Endothelial cell of umbilical vein (primary cell): ENCODE measurements around the gene SRPX. TPM values are rescaled to one million over a fixed set of nuclear protein-coding genes. Genes with fewer than 3 reads are reported as not detected.

Source experiments
- BruUV-seq: library from RNA; stranded (reverse); fragments of 400-500 nt; replicated peaks from 2 replicates; lab custom pipeline; 2021; lab: Mats Ljungman, UMichigan
- CTCF ChIA-PET: fragments of 300-600, 350-600 bp; sonication (Branson Sonifier 250); formaldehyde crosslinking; loops from one replicate; lab custom pipeline; 2021; ENCODE audit warnings: antibody characterized with exemption, inconsistent platforms; lab: Charles Lee
- POLR2A ChIA-PET: fragments of 300-600, 350-600 bp; sonication (Branson Sonifier 250); formaldehyde crosslinking; loops from one replicate; lab custom pipeline; 2021; ENCODE audit warnings: antibody characterized with exemption, inconsistent platforms; lab: Charles Lee
- DNase-seq: peaks from one replicate; pipeline ENCODE4 v3.0.0-alpha.2; 2011; ENCODE audit warnings: low read depth, low spot score
- FAIRE-seq: peaks from 2 replicates; lab custom pipeline; 2011; peaks lifted over from hg19 to GRCh38; lab: Jason Lieb, UNC
- H2AFZ ChIP-seq: 2 replicates; pipeline ENCODE4 v1.6.0; 2012; ENCODE audit warnings: low read depth, low read length, control low read depth, inconsistent platforms
- H3K27ac ChIP-seq: 2 replicates; pipeline ENCODE4 v1.5.1; 2011; ENCODE audit warnings: low read depth, mild to moderate bottlenecking, control low read depth, low read length, moderate library complexity; ENCODE audit not compliant: insufficient read depth
- H3K27me3 ChIP-seq, 2 experiments: 2 replicates each; pipeline versions ENCODE4 v1.6.0 to v1.6.1; 2011; ENCODE audit warnings: low read length in 2 of 2, mixed read lengths in 1 of 2; ENCODE audit not compliant: control insufficient read depth in 2 of 2, insufficient read depth in 2 of 2
- H3K36me3 ChIP-seq, 2 experiments: 2 replicates in 1 of 2; 3 replicates in 1 of 2; pipeline ENCODE4 v1.5.1; 2011; ENCODE audit warnings: low read length in 2 of 2, mild to moderate bottlenecking in 1 of 2, moderate library complexity in 1 of 2; ENCODE audit not compliant: control insufficient read depth in 2 of 2, insufficient read depth in 2 of 2; ENCODE audit errors: extremely low read depth in 1 of 2
- H3K4me1 ChIP-seq: 3 replicates; pipeline ENCODE4 v1.5.1; 2011; ENCODE audit warnings: mild to moderate bottlenecking, low read length; ENCODE audit not compliant: control insufficient read depth, insufficient read depth; ENCODE audit errors: extremely low read depth
- H3K4me2 ChIP-seq: 2 replicates; pipeline ENCODE4 v1.6.1; 2011; ENCODE audit warnings: low read length, control low read depth, mixed read lengths; ENCODE audit not compliant: insufficient read depth
- H3K4me3 ChIP-seq, 3 experiments: fragments of 200-600 bp in 1 of 3; sonication (generic), shearing (Covaris generic) in 1 of 3; replicated peaks in 1 of 3; 2 replicates each; pipeline ENCODE4 v1.5.1; 2011 to 2016; ENCODE audit warnings: control low read depth in 3 of 3, low read length in 3 of 3, mild to moderate bottlenecking in 2 of 3, inconsistent platforms in 1 of 3, low read depth in 1 of 3, moderate library complexity in 1 of 3; ENCODE audit not compliant: insufficient read depth in 1 of 3
- H3K79me2 ChIP-seq: 2 replicates; pipeline ENCODE4 v1.6.0; 2012; ENCODE audit warnings: low read length, inconsistent platforms; ENCODE audit not compliant: control insufficient read depth, insufficient read depth
- H3K9ac ChIP-seq: replicated peaks from 2 replicates; pipeline ENCODE3; 2011; ENCODE audit warnings: low read length, control low read depth; ENCODE audit not compliant: insufficient read depth; ENCODE audit errors: extremely low read depth
- H3K9me1 ChIP-seq: replicated peaks from 3 replicates; pipeline ENCODE4 v1.6.0; 2011; ENCODE audit warnings: mild to moderate bottlenecking, low read length; ENCODE audit not compliant: control insufficient read depth, insufficient read depth; ENCODE audit errors: extremely low read depth
- H3K9me3 ChIP-seq: replicated peaks from 2 replicates; pipeline ENCODE4 v1.5.1; 2012; ENCODE audit warnings: low read length, inconsistent platforms; ENCODE audit not compliant: control insufficient read depth, insufficient read depth
- H4K20me1 ChIP-seq: replicated peaks from 2 replicates; pipeline ENCODE3; 2011; ENCODE audit warnings: mild to moderate bottlenecking, low read length; ENCODE audit not compliant: control insufficient read depth, insufficient read depth; ENCODE audit errors: extremely low read depth
- CTCF ChIP-seq, 2 donors: IDR thresholded peaks; 1 replicate in 1 of 2; 2 replicates in 1 of 2; pipeline ENCODE4 v1.5.1; 2011; ENCODE audit warnings: low read length in 2 of 2, mild to moderate bottlenecking in 2 of 2, moderate library complexity in 2 of 2, control low read depth in 1 of 2, inconsistent platforms in 1 of 2, low read depth in 1 of 2; ENCODE audit not compliant: insufficient read depth in 1 of 2; ENCODE audit errors: extremely low read depth in 1 of 2
- EZH2 ChIP-seq: IDR thresholded peaks from 2 replicates; pipeline ENCODE4 v1.6.1; 2012; ENCODE audit warnings: borderline replicate concordance, low read depth, mild to moderate bottlenecking, moderate library complexity, low read length, inconsistent platforms; ENCODE audit not compliant: severe bottlenecking
- FOS ChIP-seq: IDR thresholded peaks from 2 replicates; pipeline ENCODE4 v1.6.1; 2011; ENCODE audit warnings: mild to moderate bottlenecking, low read length, moderate library complexity, borderline replicate concordance; ENCODE audit not compliant: insufficient read depth
- GATA2 ChIP-seq: IDR thresholded peaks from 2 replicates; pipeline ENCODE4 v1.7.0; 2011; ENCODE audit warnings: low read depth, mild to moderate bottlenecking, moderate library complexity, mixed read lengths, low read length; ENCODE audit not compliant: insufficient read length, insufficient read depth
- JUN ChIP-seq: IDR thresholded peaks from 2 replicates; pipeline ENCODE4 v1.6.1; 2011; ENCODE audit warnings: borderline replicate concordance, low read depth; ENCODE audit not compliant: insufficient read length, insufficient read depth
- MAX ChIP-seq: IDR thresholded peaks from 2 replicates; pipeline ENCODE4 v1.6.1; 2011; ENCODE audit not compliant: insufficient read depth, insufficient read length
- MYC ChIP-seq: IDR thresholded peaks from one replicate; pipeline ENCODE4 v1.6.1; 2011; ENCODE audit warnings: mild to moderate bottlenecking, low read depth, low read length
- POLR2A ChIP-seq: IDR thresholded peaks from 2 replicates; pipeline ENCODE4 v1.6.1; 2012; ENCODE audit warnings: low read depth, mild to moderate bottlenecking, control low read depth, low read length
- POLR2AphosphoS5 ChIP-seq: IDR thresholded peaks from 2 replicates; pipeline ENCODE4 v1.6.1; 2012; ENCODE audit warnings: low read depth, mild to moderate bottlenecking, control low read depth, low read length, moderate library complexity; ENCODE audit not compliant: insufficient read depth
- dilution Hi-C: fragments of 300-500 bp; cut with MboI; formaldehyde crosslinking; loops from one replicate; pipeline ENCODE4 v1.15.0; 2019; ENCODE audit warnings: low sequenced_read_pairs; ENCODE audit not compliant: extremely low pct_ligation_motif_present
- intact Hi-C: fragments of 100-400 bp; cut with micrococcal nuclease; formaldehyde crosslinking; loops from one replicate; pipeline ENCODE4 v1.10.0; 2022
- polyA plus RNA-seq, 4 experiments: library from polyadenylated mRNA; depleted of rRNA in 3 of 4; stranded (reverse) in 3 of 4; unstranded in 1 of 4; fragments of >200 nt; gene quantifications; 2 replicates each; pipeline versions ENCODE4 v1.2.1 to v1.2.3, GENCODE V29; 2011 to 2012; ENCODE audit warnings: missing spikeins in 1 of 4
- total RNA-seq: library from RNA; stranded (reverse); gene quantifications from 2 replicates; pipeline ENCODE4 v1.2.3, GENCODE V29; 2021

The SRPX gene
- total and polyA plus RNA-seq, 2 donors (not counting 3 experiments of a cell fraction or from before 2014, with no cell fraction given), result 104 to 140 TPM

GRCh38 chrX:38110231-38110630 lies 110.4 kb downstream of the SRPX start:
- POLR2A ChIA-PET, result no interaction called here
- TF ChIP-seq MAX (no peak), POLR2AphosphoS5 (no peak), GATA2 (no peak), EZH2 (no peak), POLR2A (no peak), CTCF (IDR thresholded peaks at IDR 0.05; ENCODE audit: extremely low read depth in 1 of 2, insufficient read depth in 1 of 2, low read depth in 1 of 2, low read length in 2 of 2) (no peak), FOS (no peak), MYC (no peak), JUN (no peak)
- dilution Hi-C loops, result no loop called here
- no peak overlapping the region for H3K9ac ChIP-seq
- CTCF ChIA-PET, result no interaction called here
- H3K9me3 ChIP-seq, result no peaks in the 10 kb centered on the region
- intact Hi-C loops, result no loop called here
- no TSS peak for BruUV-seq
- H3K27me3 ChIP-seq, result no peaks in the 10 kb centered on the region
- no peak overlapping the region for H2AFZ ChIP-seq
- H3K4me3 ChIP-seq, result no peak overlapping the region
- H3K9me1 ChIP-seq, result no peaks in the 10 kb centered on the region
- DNase-seq (no peak), FAIRE-seq (no peak)
- no peaks in the 10 kb centered on the region for H3K79me2 ChIP-seq
- no peak overlapping the region for H3K4me2 ChIP-seq
- no peaks in the 10 kb centered on the region for H4K20me1 ChIP-seq
- H3K36me3 ChIP-seq, result no peaks in the 10 kb centered on the region
- H3K27ac ChIP-seq, result no peak overlapping the region
- peaks cover 14% of the 10 kb centered on the region for H3K4me1 ChIP-seq
